Lung microvascular endothelial cell (primary cell): Measurements from ENCODE around the gene CHRDL2. TPM values are rescaled to one million over a fixed set of nuclear protein-coding genes. Genes with fewer than 3 reads are reported as not detected.

Source experiments
- DNase-seq, 2 donors: peaks; one replicate each; pipeline versions ENCODE4 v3.0.0 to v3.0.0-alpha.2; 2010; ENCODE audit warnings: low read depth in 2 of 2
- total RNA-seq: library from RNA; depleted of rRNA; stranded (reverse); fragments of >200 nt; gene quantifications from 2 replicates; pipeline ENCODE4 v1.2.1, GENCODE V29; 2014

Gene CHRDL2
- total RNA-seq, 1 donor from 2014 or later: not detected

- DNase-seq: peak; percentile 98
Measured at GRCh38 chr11:74748211-74749126, 17.2 kb upstream of the CHRDL2 start, which contains the start of gene RNF169. TSS of gene RNF169 (plus strand) at chr11:74748849. CDS start at chr11:74748881, 32 bp downstream.

GRCh38 chr11:74746868-74747267, 15.6 kb upstream of the CHRDL2 start:
- DNase-seq: no peak

GRCh38 chr11:74744277-74744676, 13.1 kb upstream of the CHRDL2 start:
- peak; percentile 48 to 61 for DNase-seq

- no peak for DNase-seq
Measured at GRCh38 chr11:74743640-74744039, 12.4 kb upstream of the CHRDL2 start.

GRCh38 chr11:74742070-74742469, 10.8 kb upstream of the CHRDL2 start:
- DNase-seq: no peak

- DNase-seq: peak; percentile 69 to 75
Measured at GRCh38 chr11:74739546-74740270, 8.5 kb upstream of the CHRDL2 start.

GRCh38 chr11:74736031-74736430, 4.8 kb upstream of the CHRDL2 start:
- no peak for DNase-seq

- no peak for DNase-seq
Measured at GRCh38 chr11:74735365-74735928, 4.2 kb upstream of the CHRDL2 start.

GRCh38 chr11:74734559-74734925, 3.3 kb upstream of the CHRDL2 start:
- no peak for DNase-seq

GRCh38 chr11:74730571-74731260, 510 bp downstream of the CHRDL2 start:
- no peak for DNase-seq

GRCh38 chr11:74729397-74729796, 1.8 kb downstream of the CHRDL2 start:
- no peak for DNase-seq

GRCh38 chr11:74726547-74727182, 4.6 kb downstream of the CHRDL2 start:
- peak; percentile 70 to 80 for DNase-seq

GRCh38 chr11:74725701-74726100, 5.5 kb downstream of the CHRDL2 start:
- no peak for DNase-seq

GRCh38 chr11:74723511-74723910, 7.7 kb downstream of the CHRDL2 start:
- DNase-seq: no peak

GRCh38 chr11:74721479-74721835, 9.8 kb downstream of the CHRDL2 start:
- DNase-seq: no peak

GRCh38 chr11:74720596-74721478, 10.4 kb downstream of the CHRDL2 start:
- no peak for DNase-seq

GRCh38 chr11:74719011-74719410, 12.2 kb downstream of the CHRDL2 start:
- no peak for DNase-seq

GRCh38 chr11:74717221-74717969, 13.8 kb downstream of the CHRDL2 start:
- DNase-seq: no peak

- DNase-seq: no peak
Measured at GRCh38 chr11:74714904-74715303, 16.3 kb downstream of the CHRDL2 start.
